Measurements from ENCODE around the gene CLDN5. TPM values are rescaled to one million over a fixed set of nuclear protein-coding genes. Genes with fewer than 3 reads are reported as not detected.

CLDN5 gene
- total and polyA plus RNA-seq, 9 donors: 0.48 to 211 (median 35.6) TPM

DNA sequence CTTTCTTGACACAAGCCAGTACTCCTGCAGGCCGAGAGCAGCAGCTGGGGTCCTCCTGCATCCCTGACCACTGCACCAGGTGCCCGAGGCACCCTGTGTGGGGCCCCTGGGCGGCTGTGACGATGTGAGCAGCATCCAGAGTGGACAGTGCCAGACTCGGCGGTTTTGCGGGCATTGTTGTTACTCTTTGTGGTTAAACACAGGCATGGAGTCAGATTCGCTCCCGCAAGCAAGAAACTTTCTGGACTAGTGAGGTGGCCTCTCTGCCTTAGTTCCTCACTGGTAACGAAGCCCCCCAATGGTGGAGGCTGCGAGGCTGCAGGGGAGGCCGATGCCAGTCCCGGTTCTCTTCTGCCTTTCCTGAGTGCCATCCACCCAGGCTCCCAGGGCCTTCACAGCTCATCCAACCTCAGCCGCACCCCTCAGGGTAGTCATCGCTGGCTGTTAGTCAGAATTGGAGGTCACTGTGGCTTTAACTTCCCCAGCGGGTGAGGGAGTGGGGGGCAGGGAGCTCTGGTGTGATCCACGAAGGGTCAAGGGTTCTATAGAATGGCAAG is 3.7 kb upstream of the CLDN5 start:
- H3K36me3 ChIP-seq: no peaks in the 10 kb centered on the region
- TF ChIP-seq EP300 (IDR thresholded peaks at IDR 0.05) (no peak), POLR2A (IDR thresholded peaks at IDR 0.05) (no peak)
- TF ChIP-seq, protein P1, sequence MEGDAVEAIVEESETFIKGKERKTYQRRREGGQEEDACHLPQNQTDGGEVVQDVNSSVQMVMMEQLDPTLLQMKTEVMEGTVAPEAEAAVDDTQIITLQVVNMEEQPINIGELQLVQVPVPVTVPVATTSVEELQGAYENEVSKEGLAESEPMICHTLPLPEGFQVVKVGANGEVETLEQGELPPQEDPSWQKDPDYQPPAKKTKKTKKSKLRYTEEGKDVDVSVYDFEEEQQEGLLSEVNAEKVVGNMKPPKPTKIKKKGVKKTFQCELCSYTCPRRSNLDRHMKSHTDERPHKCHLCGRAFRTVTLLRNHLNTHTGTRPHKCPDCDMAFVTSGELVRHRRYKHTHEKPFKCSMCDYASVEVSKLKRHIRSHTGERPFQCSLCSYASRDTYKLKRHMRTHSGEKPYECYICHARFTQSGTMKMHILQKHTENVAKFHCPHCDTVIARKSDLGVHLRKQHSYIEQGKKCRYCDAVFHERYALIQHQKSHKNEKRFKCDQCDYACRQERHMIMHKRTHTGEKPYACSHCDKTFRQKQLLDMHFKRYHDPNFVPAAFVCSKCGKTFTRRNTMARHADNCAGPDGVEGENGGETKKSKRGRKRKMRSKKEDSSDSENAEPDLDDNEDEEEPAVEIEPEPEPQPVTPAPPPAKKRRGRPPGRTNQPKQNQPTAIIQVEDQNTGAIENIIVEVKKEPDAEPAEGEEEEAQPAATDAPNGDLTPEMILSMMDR (IDR thresholded peaks at IDR 0.05): no peak
- intact Hi-C loops (cut with DNase I): no loop called here
- DNase-seq: no peak
- no peaks in the 10 kb centered on the region for H3K27me3 ChIP-seq
- no peak overlapping the region for H3K27ac ChIP-seq
- H3K9me3 ChIP-seq: no peaks in the 10 kb centered on the region
- 42 to 62% (median 50%) methylated on average over 14 to 17 of the region's 17 CpGs for WGBS, 3 donors
- H3K4me3 ChIP-seq: no peak overlapping the region
- H3K4me1 ChIP-seq (ENCODE audit: insufficient read depth): no peaks in the 10 kb centered on the region

DNA sequence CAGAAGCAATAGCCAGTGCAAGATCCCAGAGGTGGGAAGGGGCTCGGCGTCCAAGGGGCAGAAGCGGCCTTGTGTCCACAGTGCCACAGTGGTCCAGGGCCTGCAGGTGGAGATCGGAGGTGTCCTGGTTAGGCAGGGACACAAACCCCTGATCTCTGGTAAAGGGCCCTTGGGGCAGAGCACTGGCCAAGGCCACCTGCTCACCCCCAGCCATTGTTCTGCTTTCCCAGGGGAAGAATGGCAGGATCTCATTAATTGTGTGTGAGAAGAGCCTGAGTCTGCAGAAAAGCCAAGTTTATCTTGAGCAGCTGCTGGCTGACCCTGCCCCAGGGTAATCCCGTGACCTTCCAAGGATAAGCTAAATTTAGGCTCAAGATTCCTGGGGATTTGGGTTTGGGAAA is 3.1 kb upstream of the CLDN5 start:
- H3K27me3 ChIP-seq: no peaks in the 10 kb centered on the region
- no peaks in the 10 kb centered on the region for H3K9me3 ChIP-seq
- no peak overlapping the region for H3K27ac ChIP-seq
- intact Hi-C loops (cut with DNase I): no loop called here
- H3K4me1 ChIP-seq (ENCODE audit: insufficient read depth): no peaks in the 10 kb centered on the region
- DNase-seq: no peak
- H3K4me3 ChIP-seq: no peak overlapping the region
- 65 to 76% (median 65%) methylated on average over 5 of the region's 5 CpGs for WGBS, 3 donors
- TF ChIP-seq, protein P1 (IDR thresholded peaks at IDR 0.05): no peak
- TF ChIP-seq EP300 (IDR thresholded peaks at IDR 0.05) (no peak), POLR2A (IDR thresholded peaks at IDR 0.05) (no peak)
- H3K36me3 ChIP-seq: no peaks in the 10 kb centered on the region

DNA sequence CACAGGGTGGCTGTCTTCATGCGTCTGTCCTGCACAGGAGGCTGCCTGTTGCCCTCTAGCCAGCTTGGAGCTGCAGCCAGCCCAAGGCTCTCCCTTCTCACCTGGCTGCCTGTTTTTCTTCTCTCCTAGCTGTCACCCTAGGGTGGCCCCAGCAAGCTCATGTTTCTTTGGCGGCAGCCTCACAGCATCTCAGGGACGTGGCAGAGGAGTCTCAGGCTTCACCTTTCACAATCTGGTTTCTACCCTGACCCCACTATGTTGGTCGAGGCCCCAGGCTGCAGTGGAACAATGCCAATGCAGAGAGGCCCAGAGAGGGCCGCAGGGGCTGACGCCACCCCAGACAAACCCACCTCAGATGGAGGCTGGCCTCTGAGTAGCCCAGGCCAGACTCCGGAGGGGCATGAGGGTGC is 2.5 kb upstream of the CLDN5 start:
- 75 to 80% (median 78%) methylated on average over 7 of the region's 7 CpGs for WGBS, 3 donors
- Histone ChIP-seq H3K4me1 (ENCODE audit: insufficient read depth) (no peaks in the 10 kb centered on the region), H3K27me3 (no peaks in the 10 kb centered on the region), H3K4me3 (no peak overlapping the region), H3K9me3 (no peaks in the 10 kb centered on the region), H3K27ac (no peak overlapping the region), H3K36me3 (no peaks in the 10 kb centered on the region)
- intact Hi-C loops (cut with DNase I): no loop called here
- TF ChIP-seq POLR2A (IDR thresholded peaks at IDR 0.05) (no peak), EP300 (IDR thresholded peaks at IDR 0.05) (no peak)
- TF ChIP-seq, protein P1 (IDR thresholded peaks at IDR 0.05): no peak
- no peak for DNase-seq

DNA sequence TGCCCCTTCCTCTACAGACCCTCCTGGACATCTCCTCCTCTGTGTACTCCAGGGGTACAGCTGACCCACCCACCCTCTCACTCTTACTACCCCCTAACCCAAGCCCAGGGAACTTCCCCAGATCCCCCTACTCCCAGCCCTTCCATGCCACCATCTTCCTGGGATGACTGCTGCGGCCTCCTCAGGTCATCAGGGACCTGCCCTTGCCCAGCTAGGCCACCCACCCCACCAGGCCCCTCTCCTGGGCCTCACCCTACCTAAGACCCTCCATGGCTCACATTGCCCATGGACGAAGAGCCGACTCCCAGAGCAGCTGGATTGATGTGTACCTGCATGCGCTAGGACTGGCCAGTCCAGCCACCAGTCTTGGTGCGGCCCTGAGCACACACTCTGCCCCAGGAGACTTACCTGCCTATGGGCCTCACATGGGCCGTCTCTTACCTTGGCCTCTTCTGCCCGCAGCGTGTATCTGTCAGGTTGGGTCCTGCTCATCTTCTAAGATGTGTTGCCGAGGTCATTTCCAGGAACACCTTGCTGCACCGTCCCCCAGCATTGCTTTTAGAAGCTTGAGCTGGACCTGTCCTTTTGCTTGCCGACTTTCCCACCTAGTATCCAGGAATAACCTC is 2.0 kb upstream of the CLDN5 start:
- DNase-seq: no peak
- Histone ChIP-seq H3K36me3 (no peaks in the 10 kb centered on the region), H3K4me3 (no peak overlapping the region), H3K4me1 (ENCODE audit: insufficient read depth) (no peaks in the 10 kb centered on the region), H3K27ac (no peak overlapping the region), H3K9me3 (no peaks in the 10 kb centered on the region), H3K27me3 (no peaks in the 10 kb centered on the region)
- 91 to 96% (median 93%) methylated on average over 11 of the region's 11 CpGs for WGBS, 3 donors
- intact Hi-C loops (cut with DNase I): no loop called here
- TF ChIP-seq, protein P1 (IDR thresholded peaks at IDR 0.05): no peak
- TF ChIP-seq EP300 (IDR thresholded peaks at IDR 0.05) (no peak), POLR2A (IDR thresholded peaks at IDR 0.05) (no peak)
